Activated T-cell treated with anti-CD3 and anti-CD28 coated beads, Interleukin-2, amount 50 U/mL, for 24 hours (primary cell): ENCODE measurements around the gene CIITA.
"Not testable (repeated sequence)": the region's sequence is repeated elsewhere in the genome, so short reads cannot be mapped to it uniquely, and the experiment has no call there.

Experiments
- DNase-seq: peaks from one replicate; pipeline ENCODE4 v3.0.0-alpha.2; 2020
- H3K27ac Mint-ChIP-seq: 2 replicates; pipeline ENCODE4 v1.8.0; 2020; ENCODE audit warnings: mild to moderate bottlenecking, mixed read lengths
- H3K27me3 Mint-ChIP-seq: 2 replicates; pipeline ENCODE4 v1.8.0; 2020; ENCODE audit warnings: mixed read lengths
- H3K36me3 Mint-ChIP-seq: 2 replicates; pipeline ENCODE4 v1.8.0; 2020; ENCODE audit warnings: low read depth, mixed read lengths
- H3K4me1 Mint-ChIP-seq: 2 replicates; pipeline ENCODE4 v1.8.0; 2020; ENCODE audit warnings: low read depth, mixed read lengths
- H3K4me3 Mint-ChIP-seq: 2 replicates; pipeline ENCODE4 v1.8.0; 2020; ENCODE audit warnings: mild to moderate bottlenecking, moderate library complexity, mixed read lengths
- H3K9me3 Mint-ChIP-seq: 2 replicates; pipeline ENCODE4 v1.8.0; 2020; ENCODE audit warnings: mixed read lengths

CIITA gene

DNA sequence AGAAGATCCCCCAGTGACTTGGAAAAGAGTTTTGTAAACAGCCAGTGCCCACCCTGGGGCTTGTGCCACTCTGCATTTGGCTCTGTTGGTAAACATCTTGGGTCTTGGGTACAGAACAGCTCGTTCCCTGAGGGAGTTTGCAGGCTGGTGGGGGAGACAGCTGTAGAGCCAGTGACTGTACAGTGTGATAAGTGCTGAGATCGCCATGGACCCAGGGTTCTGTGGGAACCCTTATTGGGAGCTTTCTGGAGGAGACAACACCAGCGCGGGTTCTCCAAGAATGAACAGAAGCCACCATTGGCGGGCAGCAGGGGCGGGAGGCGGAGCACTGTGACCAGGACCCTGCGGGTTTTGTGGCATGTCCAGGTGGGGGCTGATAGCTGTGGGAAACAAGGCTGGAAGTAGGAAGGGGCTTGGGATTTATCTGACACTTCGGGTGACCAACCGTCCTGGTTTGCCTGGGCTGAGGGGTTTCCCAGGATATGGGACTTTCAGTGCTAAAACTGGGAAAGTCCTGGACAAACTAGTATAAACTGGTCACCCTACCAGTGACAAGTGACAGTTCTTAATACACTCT lies 70.3 kb downstream of the CIITA start:
- Mint-ChIP-seq H3K27ac (no peak overlapping the region), H3K27me3 (no peaks in the 10 kb centered on the region), H3K4me3 (no peak overlapping the region), H3K36me3 (peaks cover 18% of the 10 kb centered on the region), H3K4me1 (peaks cover 67% of the 10 kb centered on the region), H3K9me3 (no peaks in the 10 kb centered on the region)
- DNase-seq: no peak

DNA sequence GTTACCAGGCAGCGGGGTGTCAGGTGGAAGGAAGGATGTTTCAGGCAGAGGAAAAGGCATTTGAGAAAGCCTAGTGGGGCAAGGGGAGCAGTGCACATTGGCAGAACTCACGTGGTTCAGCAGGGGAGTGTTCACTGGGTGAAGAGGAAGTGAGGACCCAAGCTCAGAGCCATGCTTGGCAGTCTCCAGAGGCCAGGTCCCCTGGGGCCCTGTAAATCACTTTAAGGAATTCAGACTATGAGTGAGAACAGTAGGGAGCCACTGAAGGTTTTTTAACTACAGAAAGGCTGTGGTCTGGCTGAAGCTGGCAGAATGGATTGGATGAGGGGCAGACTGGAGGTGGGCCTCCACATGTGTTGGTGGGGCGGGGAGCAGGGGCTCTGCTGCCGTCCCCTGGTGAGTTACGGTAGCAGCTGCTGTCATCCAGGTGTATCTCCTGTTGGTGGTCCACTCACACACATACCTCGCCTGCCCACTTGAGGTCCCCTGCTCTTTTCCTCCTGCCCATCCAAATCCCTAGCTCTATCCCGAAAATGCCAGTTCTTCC lies 72.5 kb downstream of the CIITA start:
- peaks cover 16% of the 10 kb centered on the region for H3K36me3 Mint-ChIP-seq
- no peaks in the 10 kb centered on the region for H3K9me3 Mint-ChIP-seq
- H3K27ac Mint-ChIP-seq: peak overlapping the region; percentile 68
- H3K27me3 Mint-ChIP-seq: no peaks in the 10 kb centered on the region
- H3K4me3 Mint-ChIP-seq: no peak overlapping the region
- peaks cover 58% of the 10 kb centered on the region for H3K4me1 Mint-ChIP-seq
- DNase-seq: no peak

GRCh38 chr16:10950393-10950792 lies 73.4 kb downstream of the CIITA start:
- peaks cover 61% of the 10 kb centered on the region for H3K4me1 Mint-ChIP-seq
- no peaks in the 10 kb centered on the region for H3K9me3 Mint-ChIP-seq
- H3K4me3 Mint-ChIP-seq: no peak overlapping the region
- no peak overlapping the region for H3K27ac Mint-ChIP-seq
- H3K27me3 Mint-ChIP-seq: no peaks in the 10 kb centered on the region
- peaks cover 10% of the 10 kb centered on the region for H3K36me3 Mint-ChIP-seq
- DNase-seq: no peak

GRCh38 chr16:10951026-10951425 lies 74.0 kb downstream of the CIITA start:
- DNase-seq: no peak
- peaks cover 13% of the 10 kb centered on the region for H3K36me3 Mint-ChIP-seq
- H3K4me1 Mint-ChIP-seq: peaks cover 61% of the 10 kb centered on the region
- peak overlapping the region; percentile 35 for H3K27ac Mint-ChIP-seq
- H3K9me3 Mint-ChIP-seq: no peaks in the 10 kb centered on the region
- no peaks in the 10 kb centered on the region for H3K27me3 Mint-ChIP-seq
- no peak overlapping the region for H3K4me3 Mint-ChIP-seq

- H3K27ac Mint-ChIP-seq: peak overlapping the region; percentile 70
- H3K36me3 Mint-ChIP-seq: peaks cover 25% of the 10 kb centered on the region
- H3K4me3 Mint-ChIP-seq: no peak overlapping the region
- no peaks in the 10 kb centered on the region for H3K27me3 Mint-ChIP-seq
- H3K4me1 Mint-ChIP-seq: peaks cover 64% of the 10 kb centered on the region
- no peaks in the 10 kb centered on the region for H3K9me3 Mint-ChIP-seq
- DNase-seq: no peak
Measured at GRCh38 chr16:10954903-10955302, 77.9 kb downstream of the CIITA start.

- peaks cover 77% of the 10 kb centered on the region for H3K4me1 Mint-ChIP-seq
- H3K27ac Mint-ChIP-seq: peak overlapping the region; percentile 85
- peak overlapping the region; percentile 3 for H3K4me3 Mint-ChIP-seq
- no peaks in the 10 kb centered on the region for H3K9me3 Mint-ChIP-seq
- H3K36me3 Mint-ChIP-seq: peaks cover 52% of the 10 kb centered on the region
- H3K27me3 Mint-ChIP-seq: no peaks in the 10 kb centered on the region
- DNase-seq: no peak
Measured at GRCh38 chr16:10957771-10958482, 80.9 kb downstream of the CIITA start.

- Mint-ChIP-seq H3K4me3 (no peak overlapping the region), H3K4me1 (peaks cover 85% of the 10 kb centered on the region), H3K27me3 (no peaks in the 10 kb centered on the region), H3K9me3 (no peaks in the 10 kb centered on the region), H3K27ac (peak overlapping the region; percentile 85), H3K36me3 (peaks cover 64% of the 10 kb centered on the region)
- no peak for DNase-seq
Measured at GRCh38 chr16:10959161-10959560, 82.2 kb downstream of the CIITA start.

DNA sequence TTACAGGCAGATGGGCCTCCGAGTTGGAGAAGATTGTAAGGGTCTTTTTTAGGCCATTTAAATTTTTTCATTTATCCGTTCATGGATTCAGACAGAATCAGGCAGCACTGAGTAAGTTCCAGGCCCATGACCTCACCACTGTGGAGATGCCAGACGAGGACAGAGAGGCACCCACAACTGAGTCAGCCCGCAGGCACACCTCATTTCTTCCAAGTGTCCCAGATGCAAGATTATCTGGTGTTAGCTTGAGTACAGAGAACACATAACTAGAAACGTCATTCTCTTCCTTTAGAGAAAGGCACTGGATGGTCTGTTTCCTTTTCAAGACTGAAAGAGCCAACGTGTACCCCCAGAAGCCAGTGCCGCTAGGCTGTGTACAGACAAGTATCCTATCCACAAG lies 84.2 kb downstream of the CIITA start:
- H3K36me3 Mint-ChIP-seq: peaks cover 76% of the 10 kb centered on the region
- H3K4me3 Mint-ChIP-seq: no peak overlapping the region
- no peaks in the 10 kb centered on the region for H3K27me3 Mint-ChIP-seq
- DNase-seq: no peak
- peaks cover 85% of the 10 kb centered on the region for H3K4me1 Mint-ChIP-seq
- H3K27ac Mint-ChIP-seq: peak overlapping the region; percentile 44
- H3K9me3 Mint-ChIP-seq: peaks cover 5% of the 10 kb centered on the region

DNA sequence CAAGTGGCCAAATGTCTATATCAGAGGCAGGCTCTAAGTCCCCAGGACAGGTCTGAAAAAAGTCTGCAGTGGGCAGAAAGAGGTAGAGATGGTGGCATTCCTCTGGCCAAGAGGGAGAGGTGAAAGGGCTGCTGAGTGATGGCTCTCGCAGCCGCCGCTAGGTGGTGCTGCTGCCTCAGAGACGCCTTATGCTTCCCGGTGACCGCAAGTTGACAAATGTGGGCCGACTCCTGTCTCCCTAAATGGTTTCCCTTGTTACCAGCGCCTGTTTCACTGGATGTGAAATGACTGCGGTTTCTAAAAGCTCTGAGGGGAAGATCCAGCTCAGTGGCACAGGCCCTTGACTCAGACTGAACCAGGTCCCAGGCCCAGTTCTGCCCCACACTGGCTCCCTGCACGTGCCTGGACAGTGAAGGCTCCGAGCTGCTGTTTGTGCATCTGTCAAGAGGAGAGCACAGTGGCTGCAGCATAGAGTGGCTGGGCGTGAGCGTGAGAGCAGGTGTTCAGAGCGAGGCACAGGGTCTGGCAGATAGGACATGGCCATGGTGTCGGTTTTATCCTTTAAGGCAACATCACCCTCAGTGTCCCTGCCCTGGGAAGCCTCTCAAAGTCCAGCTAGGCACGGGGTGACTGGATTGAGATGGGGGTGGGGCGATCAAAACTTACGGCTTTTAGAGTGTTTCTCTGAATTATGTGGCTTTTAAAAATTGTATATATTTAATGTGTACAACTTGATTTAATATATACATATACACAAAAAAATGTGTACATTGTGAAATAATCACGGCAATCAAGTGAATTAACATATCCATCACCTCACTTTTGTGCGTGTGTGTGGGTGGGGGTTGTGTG lies 87.3 kb downstream of the CIITA start:
- peak overlapping the region; percentile 99 for H3K27ac Mint-ChIP-seq
- peaks cover 7% of the 10 kb centered on the region for H3K9me3 Mint-ChIP-seq
- H3K4me3 Mint-ChIP-seq: peak overlapping the region; percentile 65
- no peaks in the 10 kb centered on the region for H3K27me3 Mint-ChIP-seq
- peak; percentile 89 for DNase-seq
- H3K36me3 Mint-ChIP-seq: peaks cover 88% of the 10 kb centered on the region
- peaks cover 86% of the 10 kb centered on the region for H3K4me1 Mint-ChIP-seq

DNA sequence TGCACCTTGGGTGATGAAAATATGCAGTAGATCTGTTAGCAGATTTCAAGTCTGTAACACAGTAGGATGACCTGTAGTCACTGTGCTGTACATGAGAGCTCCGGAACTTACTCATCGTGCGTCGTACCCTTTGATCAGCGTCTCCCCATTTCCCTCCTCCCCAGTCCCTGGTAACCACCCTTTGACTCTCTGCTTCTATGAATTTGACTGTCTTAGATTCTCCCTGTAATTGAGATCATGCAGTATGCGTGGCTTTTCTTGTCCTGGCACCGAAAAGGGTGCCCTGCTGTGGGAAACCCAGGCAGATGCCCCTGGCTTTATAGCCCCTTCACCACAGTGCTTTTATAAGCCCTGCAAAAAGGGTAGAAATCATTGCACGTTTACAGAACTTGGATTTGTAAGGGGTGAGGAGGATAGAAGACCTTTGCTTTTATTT lies 87.9 kb downstream of the CIITA start:
- H3K4me1 Mint-ChIP-seq: peaks cover 84% of the 10 kb centered on the region
- peak overlapping the region; percentile 99 for H3K27ac Mint-ChIP-seq
- H3K4me3 Mint-ChIP-seq: peak overlapping the region; percentile 65
- peaks cover 89% of the 10 kb centered on the region for H3K36me3 Mint-ChIP-seq
- peak; percentile 59 for DNase-seq
- H3K9me3 Mint-ChIP-seq: peaks cover 7% of the 10 kb centered on the region
- no peaks in the 10 kb centered on the region for H3K27me3 Mint-ChIP-seq

- no peaks in the 10 kb centered on the region for H3K27me3 Mint-ChIP-seq
- peaks cover 81% of the 10 kb centered on the region for H3K4me1 Mint-ChIP-seq
- peak overlapping the region; percentile 99 for H3K27ac Mint-ChIP-seq
- DNase-seq: peak; percentile 50
- peak overlapping the region; percentile 65 for H3K4me3 Mint-ChIP-seq
- peaks cover 89% of the 10 kb centered on the region for H3K36me3 Mint-ChIP-seq
- peaks cover 7% of the 10 kb centered on the region for H3K9me3 Mint-ChIP-seq
Measured at GRCh38 chr16:10965440-10966061, 88.5 kb downstream of the CIITA start.

DNA sequence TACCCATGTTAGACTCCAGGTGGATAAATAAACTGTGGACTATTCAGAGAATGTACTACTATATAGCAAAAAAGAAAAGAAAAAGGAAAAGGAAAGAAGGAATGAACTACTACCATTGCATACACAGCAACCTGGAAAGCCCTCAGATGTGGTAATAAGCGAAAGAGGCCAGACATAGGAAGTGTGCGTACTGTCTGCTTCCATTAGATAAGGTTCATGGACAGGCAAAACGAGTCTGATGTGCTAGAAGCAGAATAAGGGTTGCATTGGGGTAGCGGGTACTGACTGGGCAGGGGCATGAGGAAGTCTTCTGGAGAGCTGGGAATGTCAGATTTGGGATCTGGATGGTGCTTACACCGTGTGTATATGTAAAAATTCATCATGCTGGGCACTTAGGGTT lies 89.1 kb downstream of the CIITA start:
- H3K4me1 Mint-ChIP-seq: peaks cover 76% of the 10 kb centered on the region
- DNase-seq: no peak
- peak overlapping the region; percentile 99 for H3K27ac Mint-ChIP-seq
- no peaks in the 10 kb centered on the region for H3K27me3 Mint-ChIP-seq
- H3K4me3 Mint-ChIP-seq: peak overlapping the region; percentile 65
- peaks cover 7% of the 10 kb centered on the region for H3K9me3 Mint-ChIP-seq
- H3K36me3 Mint-ChIP-seq: peaks cover 89% of the 10 kb centered on the region

GRCh38 chr16:10966559-10966958 lies 89.6 kb downstream of the CIITA start:
- H3K27me3 Mint-ChIP-seq, H3K9me3 Mint-ChIP-seq, DNase-seq: not testable (repeated sequence)
- Mint-ChIP-seq H3K27ac (peak overlapping the region; percentile 99), H3K4me3 (peak overlapping the region; percentile 40), H3K36me3 (peaks cover 89% of the 10 kb centered on the region), H3K4me1 (peaks cover 76% of the 10 kb centered on the region)

GRCh38 chr16:10967986-10968385 lies 91.0 kb downstream of the CIITA start:
- peaks cover 7% of the 10 kb centered on the region for H3K9me3 Mint-ChIP-seq
- no peak for DNase-seq
- H3K27me3 Mint-ChIP-seq: no peaks in the 10 kb centered on the region
- peak overlapping the region; percentile 48 for H3K27ac Mint-ChIP-seq
- H3K4me3 Mint-ChIP-seq: no peak overlapping the region
- H3K4me1 Mint-ChIP-seq: peaks cover 81% of the 10 kb centered on the region
- H3K36me3 Mint-ChIP-seq: peaks cover 91% of the 10 kb centered on the region
